GM11168 (cell line): ENCODE results near the gene DNM3.

ENCODE experiments used
- in situ Hi-C: fragments of 300-500 bp; cut with MboI; formaldehyde crosslinking; loops from one replicate; pipeline ENCODE4 v1.12.0; 2022; ENCODE audit warnings: low sequenced_read_pairs; ENCODE audit not compliant: unreplicated experiment

Gene DNM3

DNA sequence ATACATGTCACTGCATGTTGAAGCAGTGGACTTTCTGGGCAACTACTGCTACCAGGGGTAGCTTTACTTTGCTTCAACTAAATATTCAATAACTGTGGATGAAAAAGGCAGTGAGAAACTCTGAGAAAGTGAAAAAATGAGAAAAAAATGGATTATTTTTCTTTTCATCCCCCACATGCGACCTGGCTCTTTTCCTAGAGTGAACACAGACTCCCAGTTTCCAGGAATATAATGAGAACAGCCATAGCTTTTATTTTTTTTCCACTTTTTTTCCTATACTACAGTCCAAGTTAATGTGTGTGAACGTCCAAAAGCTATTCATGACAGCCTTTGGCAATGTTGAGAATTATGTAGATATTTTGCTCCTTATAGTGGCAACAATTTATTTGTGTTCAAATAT is 230.4 kb downstream of the DNM3 start:
- in situ Hi-C loops: no loop called here

DNA sequence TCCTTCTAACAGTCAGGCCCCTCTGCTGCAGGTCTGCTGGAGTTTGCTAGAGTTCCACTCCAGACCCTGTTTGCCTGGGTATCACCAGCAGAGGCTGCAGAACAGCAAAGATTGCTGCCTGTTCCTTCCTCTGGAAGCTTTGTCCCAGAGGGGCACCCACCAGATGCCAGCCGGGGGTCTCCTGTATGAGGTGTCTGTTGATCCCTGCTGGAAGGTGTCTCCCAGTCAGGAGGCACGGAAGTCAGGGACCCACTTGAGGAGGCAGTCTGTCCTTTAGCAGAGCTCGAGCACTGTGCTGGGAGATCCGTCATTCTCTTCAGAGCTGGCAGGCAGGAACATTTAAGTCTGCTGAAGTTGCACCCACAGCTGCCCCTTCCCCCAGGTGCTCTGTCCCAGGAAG is 238.6 kb downstream of the DNM3 start:
- in situ Hi-C loops: loop anchor here (25.0 kb wide), 1 partner anchor 332 kb away; the partner anchor contains the start of gene C1orf105

DNA sequence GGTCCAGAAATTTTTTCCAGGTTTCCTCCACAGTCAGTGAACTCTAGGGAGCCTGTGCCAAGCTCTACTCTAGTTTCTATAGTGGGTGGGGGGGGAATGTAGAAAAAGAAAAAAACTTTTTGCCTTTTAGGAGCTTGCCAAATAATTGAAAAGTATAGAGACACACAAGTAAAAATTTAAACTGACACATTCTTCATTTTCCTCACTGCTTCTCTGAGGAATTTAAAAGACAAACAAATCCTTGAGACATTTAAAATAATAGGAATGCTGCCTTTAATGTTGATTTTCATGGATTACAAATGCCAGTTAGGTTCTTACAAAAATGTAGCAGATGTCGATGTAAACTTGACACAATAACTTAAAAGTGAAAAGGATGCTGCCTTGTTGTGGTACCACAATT is 241.9 kb downstream of the DNM3 start:
- in situ Hi-C loops: loop anchor here (25.0 kb wide), 1 partner anchor 329 kb away; the partner anchor contains the start of gene C1orf105

DNA sequence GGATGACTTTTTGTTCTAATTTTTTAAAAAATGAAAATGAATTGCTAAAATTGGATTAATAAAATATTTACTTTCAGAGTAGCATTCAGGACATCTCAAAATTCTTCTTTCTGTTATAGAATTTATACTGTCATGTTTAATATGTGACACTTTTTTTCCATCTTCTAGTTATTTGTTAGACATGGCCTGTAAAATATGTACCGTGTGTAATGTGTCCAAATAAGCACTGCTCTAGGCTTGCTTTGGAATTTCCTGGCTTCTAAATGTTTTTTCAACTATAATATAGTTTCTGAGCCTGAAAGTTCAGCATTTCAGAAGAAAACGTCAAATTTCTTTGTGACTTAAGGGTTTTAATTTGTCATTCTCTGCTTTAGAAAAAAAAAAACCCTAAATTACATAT is 243.6 kb downstream of the DNM3 start:
- in situ Hi-C loops: loop anchor here (25.0 kb wide), 1 partner anchor 327 kb away; the partner anchor contains the start of gene C1orf105

DNA sequence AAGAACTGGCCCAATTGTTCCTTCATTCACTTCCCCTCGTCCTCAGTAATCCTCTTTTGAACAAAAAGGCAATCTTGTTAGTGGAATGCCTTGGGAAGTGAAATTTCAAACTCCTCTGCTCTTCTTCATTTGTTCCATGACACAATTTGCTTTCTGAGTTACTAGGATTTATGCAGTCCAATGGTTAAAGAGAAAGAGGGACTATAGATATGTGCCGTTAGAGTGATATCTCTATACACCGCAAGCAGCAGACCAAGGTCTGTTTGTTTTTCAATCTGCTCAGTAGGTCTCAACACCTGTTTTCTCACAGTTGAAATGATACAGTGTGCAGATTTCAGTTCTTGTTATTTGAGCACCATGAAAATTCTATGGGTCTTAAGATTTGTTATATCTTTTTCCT is 244.0 kb downstream of the DNM3 start:
- in situ Hi-C loops: loop anchor here (25.0 kb wide), 1 partner anchor 327 kb away; the partner anchor contains the start of gene C1orf105

DNA sequence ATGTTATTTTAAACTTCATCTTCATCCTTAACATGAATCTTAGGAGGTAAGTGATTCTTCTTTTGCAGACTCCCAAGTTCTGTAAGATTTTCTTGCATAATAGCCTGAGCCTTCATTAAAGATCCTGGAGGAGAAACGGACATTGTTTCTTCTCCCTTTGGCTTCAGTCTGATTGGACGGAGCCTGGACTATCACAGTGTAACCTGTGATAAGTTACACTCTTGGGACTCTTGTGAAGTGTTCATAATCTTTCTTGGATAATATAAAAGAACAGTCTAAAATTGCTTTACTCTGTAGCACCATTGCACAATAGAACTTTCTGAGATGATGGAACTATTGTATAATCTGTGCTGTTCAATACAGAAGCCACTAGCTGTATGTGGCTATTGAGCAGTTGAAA is 244.8 kb downstream of the DNM3 start:
- in situ Hi-C loops: loop anchor here (25.0 kb wide), 1 partner anchor 326 kb away; the partner anchor contains the start of gene C1orf105

DNA sequence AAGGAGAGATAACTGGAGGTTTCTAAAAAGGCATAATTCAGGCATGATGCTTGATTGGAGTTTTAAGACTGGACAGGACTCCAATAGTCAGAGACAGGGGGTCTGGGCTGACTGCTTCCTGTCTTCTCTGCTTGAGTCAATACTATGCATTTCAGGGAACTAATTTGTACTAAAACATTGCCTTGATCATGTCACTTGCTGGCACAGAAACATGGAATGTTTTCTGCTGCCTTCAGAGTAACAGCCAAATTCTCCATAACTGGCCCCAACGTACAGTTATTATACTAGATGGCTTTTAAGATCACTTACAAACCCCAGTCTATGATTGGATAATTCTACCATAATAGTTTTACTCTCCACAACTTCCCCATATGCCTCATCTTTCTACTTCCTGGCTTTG is 247.0 kb downstream of the DNM3 start:
- in situ Hi-C loops: loop anchor here (25.0 kb wide), 1 partner anchor 324 kb away; the partner anchor contains the start of gene C1orf105

DNA sequence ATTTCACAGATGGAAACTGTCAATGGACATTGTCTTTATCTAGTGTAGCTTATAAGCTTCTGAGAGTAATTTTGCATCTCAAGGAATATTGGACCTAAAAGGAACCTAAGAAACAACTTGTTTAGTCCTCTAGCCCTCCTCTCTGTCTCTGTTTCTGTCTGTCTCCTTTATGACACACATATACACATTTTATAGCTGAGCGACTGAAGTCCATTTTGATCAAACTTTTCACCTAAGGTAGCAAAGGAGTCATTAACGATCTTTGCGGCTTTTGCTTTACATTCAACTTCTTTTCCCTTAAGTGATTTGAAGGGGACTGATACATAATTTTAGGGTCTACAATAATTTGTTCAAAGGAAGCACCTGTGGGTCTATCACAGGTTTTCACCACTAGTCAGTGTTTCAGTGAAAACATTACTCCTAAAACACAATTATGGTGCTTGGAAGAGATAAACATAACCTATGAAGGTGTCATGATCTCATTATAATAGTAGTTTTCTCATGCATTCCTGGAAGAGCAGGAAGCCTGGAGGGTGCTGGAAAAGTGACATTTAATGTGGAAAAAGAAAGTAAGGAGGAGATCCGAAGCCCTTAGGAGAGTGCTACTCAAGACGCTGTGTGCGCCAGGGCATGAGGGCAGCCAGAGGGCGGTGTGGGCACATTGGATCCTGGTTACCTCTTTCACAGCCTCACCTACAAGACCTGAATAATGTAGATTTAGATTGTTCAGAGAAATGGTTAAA is 248.6 kb downstream of the DNM3 start:
- in situ Hi-C loops: loop anchor here (25.0 kb wide), 1 partner anchor 322 kb away; the partner anchor contains the start of gene C1orf105

DNA sequence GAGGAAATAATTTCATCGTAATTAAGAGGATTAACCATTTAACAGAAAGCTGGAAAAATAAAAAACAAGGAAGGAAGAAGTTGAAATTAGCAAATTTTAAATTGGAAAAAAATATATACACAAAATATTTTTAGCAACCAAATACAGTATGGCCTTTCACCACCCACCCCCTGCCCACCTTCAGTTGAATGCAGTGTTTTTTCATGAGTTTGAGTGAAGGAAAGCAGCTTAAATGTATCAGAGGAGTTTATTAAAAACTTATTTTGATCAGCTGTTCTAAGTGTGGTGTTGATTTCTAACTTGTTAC is 249.2 kb downstream of the DNM3 start:
- in situ Hi-C loops: loop anchor here (25.0 kb wide), 1 partner anchor 322 kb away; the partner anchor contains the start of gene C1orf105

DNA sequence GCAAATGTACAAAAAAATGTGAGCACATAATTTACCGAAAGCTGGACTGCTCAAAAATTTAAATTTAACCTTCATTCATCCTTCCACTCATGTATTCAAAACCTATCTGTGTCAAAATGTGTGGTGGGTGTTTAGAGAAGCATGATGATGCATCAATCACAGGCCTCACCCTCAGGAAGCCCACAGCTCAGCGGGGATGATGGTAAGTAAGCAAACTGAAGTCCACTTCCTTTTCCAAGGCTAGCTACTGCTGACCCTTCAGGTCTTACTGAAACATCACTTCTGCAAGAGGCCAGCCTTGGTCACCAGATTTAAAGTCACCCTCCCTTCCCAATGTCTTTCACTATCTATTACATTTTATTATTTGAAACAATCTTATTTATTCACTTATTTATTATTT is 254.5 kb downstream of the DNM3 start:
- in situ Hi-C loops: loop anchor here (25.0 kb wide), 1 partner anchor 316 kb away; the partner anchor contains the start of gene C1orf105

DNA sequence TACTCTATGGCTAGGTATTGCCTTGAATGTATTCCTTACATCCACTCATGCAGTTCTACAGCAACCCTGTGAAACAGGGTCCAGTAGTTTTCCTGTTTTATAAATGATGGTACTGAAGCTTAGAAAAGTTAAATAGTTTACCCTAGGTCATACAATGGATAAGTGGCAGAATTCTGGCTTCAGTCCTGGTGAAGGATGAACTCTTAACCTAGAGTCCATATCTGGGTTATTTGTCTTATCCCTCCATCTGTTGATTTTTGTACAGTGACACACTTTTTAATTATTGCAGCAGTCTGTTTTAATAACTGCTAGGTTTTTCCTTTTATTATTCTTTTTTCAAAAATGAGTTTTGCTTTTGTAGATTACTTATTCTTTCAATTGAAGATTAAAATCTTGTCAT is 263.9 kb downstream of the DNM3 start:
- in situ Hi-C loops: no loop called here

DNA sequence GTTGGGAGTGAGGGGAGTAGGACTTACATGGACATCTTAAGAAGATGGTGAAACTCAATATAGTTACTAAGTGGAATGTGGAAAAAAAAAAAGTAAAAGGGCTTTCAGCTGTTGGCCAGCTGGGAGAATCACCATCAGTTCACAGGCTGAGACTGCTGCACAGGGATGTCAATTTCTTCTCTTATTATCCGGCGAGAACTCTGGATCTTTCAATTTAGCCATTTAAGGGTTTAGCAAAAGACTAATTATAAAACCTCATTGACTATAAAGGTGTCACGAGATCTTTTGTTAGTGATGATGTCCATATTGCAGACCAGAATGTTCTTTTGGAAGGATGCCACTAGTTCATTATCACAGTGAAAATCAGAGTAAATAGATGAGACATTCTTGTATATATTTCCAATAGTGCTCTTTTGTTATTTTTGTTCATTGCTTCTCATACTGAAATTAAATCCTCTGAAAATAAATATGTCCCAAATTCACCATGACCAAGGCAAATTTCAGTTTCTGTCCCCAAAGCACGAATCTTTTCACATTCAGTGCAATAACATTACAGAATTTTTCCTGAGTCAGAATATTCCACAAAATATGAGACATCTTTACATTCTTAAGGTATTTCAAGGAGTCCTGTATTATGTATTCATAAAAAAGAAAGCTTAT is 266.1 kb downstream of the DNM3 start:
- in situ Hi-C loops: no loop called here

DNA sequence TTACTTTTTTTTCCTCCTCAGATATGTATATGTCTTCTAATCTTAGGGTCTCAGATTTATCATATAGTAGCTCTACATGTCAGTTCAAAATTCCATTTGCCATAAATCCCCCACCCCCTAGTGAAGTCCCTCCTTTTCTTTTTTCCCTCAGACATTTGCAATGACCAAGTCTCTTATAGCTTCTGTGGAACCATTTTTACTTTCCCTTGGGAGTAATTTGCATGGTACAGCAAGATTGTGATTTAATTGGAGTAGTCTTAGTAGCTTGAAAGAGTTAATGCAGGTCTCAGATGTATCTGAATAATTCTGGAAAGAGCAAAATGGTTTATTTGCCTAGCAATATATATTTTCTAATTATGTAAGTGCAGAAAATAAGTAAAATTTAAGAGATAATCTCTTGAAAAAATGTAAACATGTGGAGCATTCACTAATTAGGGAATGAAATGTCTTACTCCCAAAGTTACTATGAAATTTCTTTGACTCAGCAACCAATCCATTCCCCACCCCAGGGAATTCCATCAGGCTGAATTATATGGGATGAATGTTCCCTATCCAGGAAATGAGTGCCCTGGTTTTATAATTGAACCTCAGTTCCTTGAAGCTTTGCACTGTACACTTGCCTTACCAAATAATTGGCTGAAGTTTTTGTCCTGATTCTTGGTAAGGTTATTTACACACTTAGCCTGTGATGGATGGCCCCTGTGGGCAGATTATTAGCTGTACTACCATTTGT is 267.0 kb downstream of the DNM3 start:
- in situ Hi-C loops: no loop called here

DNA sequence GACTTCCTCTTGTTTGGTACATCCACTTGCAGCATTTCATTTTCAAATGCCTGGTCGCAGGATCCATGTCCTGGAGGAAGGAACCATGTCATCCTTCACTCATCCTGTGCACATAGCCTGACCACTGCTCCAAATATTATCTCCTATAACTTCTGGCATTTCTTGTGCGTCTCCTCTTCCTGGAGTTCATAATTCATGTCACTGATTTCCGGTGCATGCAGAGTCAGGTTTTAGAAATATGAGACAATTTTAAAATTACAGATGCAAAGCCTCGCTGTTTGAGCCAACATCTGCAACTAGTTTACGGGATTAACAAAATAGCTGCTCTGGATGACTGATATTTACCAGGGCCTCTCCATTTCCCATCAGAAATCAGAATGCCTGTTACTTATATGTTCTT is 268.1 kb downstream of the DNM3 start:
- in situ Hi-C loops: no loop called here

DNA sequence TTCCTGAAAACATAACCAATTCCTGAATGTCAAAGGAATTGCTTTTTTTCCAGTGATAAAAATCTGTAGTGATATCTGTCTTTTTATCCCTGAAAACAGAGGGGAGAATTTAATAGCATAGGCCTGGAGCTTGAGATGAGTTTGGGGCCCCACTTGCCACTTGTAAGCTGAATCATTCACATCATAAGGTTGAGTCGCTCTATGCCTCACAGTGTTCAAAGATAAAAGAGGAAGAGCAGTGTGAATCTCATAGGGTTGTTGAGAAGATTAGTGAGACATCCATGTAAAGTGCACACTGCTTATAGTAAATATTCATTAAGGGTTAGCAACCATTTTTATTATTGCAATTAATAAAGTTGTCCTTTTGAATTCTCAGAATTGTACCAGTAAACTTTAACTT is 271.3 kb downstream of the DNM3 start:
- in situ Hi-C loops: no loop called here

DNA sequence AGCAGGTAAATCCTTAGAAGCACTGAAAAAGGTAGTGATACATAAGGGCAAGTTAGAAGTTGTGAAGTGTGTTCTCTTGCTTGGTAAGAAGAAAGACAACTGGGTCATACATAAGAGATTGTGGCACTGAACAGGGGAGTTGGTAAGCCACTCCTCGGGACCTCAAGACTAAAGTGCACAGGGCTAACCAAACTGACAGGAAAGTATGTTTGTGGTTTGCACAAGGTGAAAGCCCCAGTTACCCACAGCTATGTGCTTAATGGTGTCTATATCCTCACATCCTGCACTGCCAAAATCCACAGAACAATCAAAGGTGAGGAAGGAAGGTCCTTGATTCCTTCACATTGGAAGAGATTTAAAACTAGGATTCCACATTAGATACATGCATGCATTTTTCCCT is 276.5 kb downstream of the DNM3 start:
- in situ Hi-C loops: no loop called here

DNA sequence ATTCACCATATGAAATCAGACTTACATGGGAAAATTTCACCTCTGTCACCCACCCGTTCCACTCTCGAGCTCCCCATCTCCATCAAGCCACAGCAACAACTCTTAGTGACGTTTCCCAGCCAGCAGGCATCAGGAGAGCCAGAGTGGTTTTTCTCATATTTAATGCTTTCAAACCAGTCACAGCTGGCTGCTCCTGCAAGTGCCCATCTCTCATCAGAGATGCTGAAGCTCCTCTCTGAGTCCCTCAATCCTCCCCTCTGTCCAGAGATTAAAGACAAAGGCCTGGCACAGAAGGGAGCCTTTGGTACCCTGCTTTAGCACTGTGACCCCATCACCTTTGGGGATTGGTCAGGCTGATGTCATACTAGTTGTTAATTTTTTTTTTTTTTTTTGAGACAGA is 277.3 kb downstream of the DNM3 start:
- in situ Hi-C loops: no loop called here

DNA sequence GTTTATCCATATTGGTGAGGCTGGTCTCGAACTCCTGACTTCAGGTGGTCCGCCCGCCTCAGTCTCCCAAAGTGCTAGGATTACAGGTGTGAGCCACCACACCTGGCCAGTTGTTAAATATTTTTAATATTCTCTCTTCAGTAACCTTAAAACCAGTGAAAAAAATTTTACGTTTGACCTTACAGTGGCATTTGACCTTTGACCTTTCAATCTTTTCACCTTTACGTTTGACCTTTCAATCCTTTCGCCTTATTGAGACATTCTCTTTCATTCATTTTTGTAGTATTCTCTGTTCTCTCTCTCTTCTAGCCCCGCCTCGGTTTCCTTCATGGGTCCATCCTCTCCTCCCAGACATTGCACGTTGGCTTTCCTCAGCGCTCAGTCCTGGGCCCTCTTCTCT is 277.9 kb downstream of the DNM3 start:
- in situ Hi-C loops: no loop called here

DNA sequence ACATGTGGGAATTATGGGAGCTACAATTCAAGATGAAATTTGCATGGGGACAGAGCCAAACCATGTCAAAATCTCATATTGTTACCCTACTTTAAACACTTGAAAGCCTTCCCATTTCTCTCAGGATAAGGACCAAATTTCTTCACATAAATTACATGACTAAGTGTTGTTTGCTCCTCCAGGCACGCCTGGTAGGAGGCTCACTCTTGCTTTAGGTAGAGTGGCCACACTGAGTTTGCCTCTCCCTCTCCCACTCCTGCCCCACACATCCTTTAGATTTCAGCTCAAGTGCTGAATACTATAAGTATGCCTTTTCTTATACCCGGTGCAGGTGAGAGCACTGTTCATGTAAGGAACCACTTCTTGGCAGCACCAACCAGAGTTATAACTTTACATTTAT is 279.1 kb downstream of the DNM3 start:
- in situ Hi-C loops: no loop called here

DNA sequence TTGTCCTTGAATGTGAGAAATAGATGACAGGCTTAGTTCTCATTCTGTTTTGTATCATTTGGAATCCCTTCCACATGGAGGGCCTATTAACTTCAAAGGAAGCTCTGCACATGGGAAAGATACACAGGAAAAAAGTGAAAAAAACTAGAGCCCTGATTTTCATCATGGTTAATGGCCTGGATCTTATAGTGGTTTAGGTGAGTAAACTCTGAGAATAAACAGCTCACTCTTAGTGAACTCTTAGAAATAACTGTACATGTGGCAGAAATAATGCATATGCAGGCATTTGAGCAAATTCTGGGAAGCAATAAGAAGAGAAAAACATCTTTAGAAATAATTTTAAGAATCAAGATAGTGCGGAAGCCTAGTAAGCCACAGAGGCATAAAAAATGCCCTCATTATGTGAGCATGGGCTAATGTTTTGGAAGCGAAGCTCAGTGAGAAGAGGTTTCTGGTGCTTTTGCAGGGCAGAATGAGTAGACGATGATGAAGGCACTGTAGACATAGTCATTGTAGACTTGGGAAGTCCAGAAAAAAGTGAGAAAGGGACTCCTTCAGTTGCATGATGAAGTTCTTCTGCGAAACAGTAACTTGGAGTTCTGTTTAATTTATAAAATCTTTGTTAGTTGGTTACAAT is 279.9 kb downstream of the DNM3 start:
- in situ Hi-C loops: no loop called here
